Caco-2 (cell line): Measurements from ENCODE around the gene PRPSAP2. TPM values are rescaled to one million over a fixed set of nuclear protein-coding genes. Genes with fewer than 3 reads are reported as not detected.

ENCODE experiments used
- BruUV-seq: library from RNA; stranded (reverse); fragments of 400-500 nt; replicated peaks from 2 replicates; lab custom pipeline; 2021; lab: Mats Ljungman, UMichigan
- CTCF ChIA-PET: fragments of 300-600 bp; sonication (Branson Sonifier 250); formaldehyde crosslinking; loops from one replicate; lab custom pipeline; 2022; ENCODE audit warnings: antibody characterized with exemption; lab: Charles Lee
- POLR2A ChIA-PET: fragments of 300-600 bp; sonication (Branson Sonifier 250); formaldehyde crosslinking; loops from one replicate; lab custom pipeline; 2022; ENCODE audit warnings: antibody characterized with exemption; lab: Charles Lee
- DNase-seq, 2 experiments: peaks; one replicate each; pipeline versions ENCODE4 v3.0.0 to v3.0.0-alpha.2; 2020 to 2022
- H3K27me3 ChIP-seq: replicated peaks from 2 replicates; pipeline ENCODE4 v1.6.0; 2011; ENCODE audit warnings: low read length; ENCODE audit not compliant: control insufficient read depth, insufficient read depth
- H3K36me3 ChIP-seq: 2 replicates; pipeline ENCODE4 v1.5.1; 2011; ENCODE audit warnings: low read length; ENCODE audit not compliant: control insufficient read depth, insufficient read depth
- H3K4me1 ChIP-seq: fragments of 250-450 bp; sonication (Bioruptor Pico); 2 replicates; pipeline ENCODE4 v1.5.1; 2020; ENCODE audit warnings: mild to moderate bottlenecking
- H3K4me3 ChIP-seq: 2 replicates; pipeline ENCODE4 v1.5.1; 2011; ENCODE audit warnings: low read depth, mild to moderate bottlenecking, control low read depth, low read length
- H3K9me3 ChIP-seq: fragments of 250-450 bp; sonication (Bioruptor Pico); 2 replicates; pipeline ENCODE4 v1.5.1; 2020; ENCODE audit warnings: mild to moderate bottlenecking, moderate library complexity
- H3K27ac Mint-ChIP-seq: one replicate; pipeline ENCODE4 v1.8.0; 2022; ENCODE audit warnings: mixed read lengths; ENCODE audit not compliant: unreplicated experiment
- H3K27me3 Mint-ChIP-seq: one replicate; pipeline ENCODE4 v1.8.0; 2022; ENCODE audit warnings: mixed read lengths; ENCODE audit not compliant: insufficient read depth, unreplicated experiment
- H3K36me3 Mint-ChIP-seq: one replicate; pipeline ENCODE4 v1.8.0; 2022; ENCODE audit warnings: mild to moderate bottlenecking, mixed read lengths; ENCODE audit not compliant: insufficient read depth, unreplicated experiment
- H3K4me1 Mint-ChIP-seq: one replicate; pipeline ENCODE4 v1.8.0; 2022; ENCODE audit warnings: low read depth, mixed read lengths; ENCODE audit not compliant: unreplicated experiment
- H3K4me3 Mint-ChIP-seq: one replicate; pipeline ENCODE4 v1.8.0; 2022; ENCODE audit warnings: mild to moderate bottlenecking, moderate library complexity, mixed read lengths; ENCODE audit not compliant: unreplicated experiment
- H3K9me3 Mint-ChIP-seq: one replicate; pipeline ENCODE4 v1.8.0; 2022; ENCODE audit warnings: mixed read lengths; ENCODE audit not compliant: unreplicated experiment
- intact Hi-C: fragments of 100-400 bp; cut with micrococcal nuclease; formaldehyde crosslinking; loops from one replicate; pipeline ENCODE4 v1.10.0; 2022; ENCODE audit not compliant: unreplicated experiment
- total RNA-seq: library from RNA; stranded (reverse); gene quantifications from 2 replicates; pipeline ENCODE4 v1.2.3, GENCODE V29; 2022
- TF ChIP-seq, protein P1 (sequence below), 2 experiments: fragments of 200-600 bp in 1 of 2; IDR thresholded peaks; 1 replicate in 1 of 2; 2 replicates in 1 of 2; pipeline versions ENCODE4 v1.5.1 to v1.8.0; 2011 to 2022; ENCODE audit warnings: antibody characterized with exemption in 1 of 2, control low read depth in 1 of 2, inconsistent platforms in 1 of 2, low read depth in 1 of 2, low read length in 1 of 2, mild to moderate bottlenecking in 1 of 2, moderate library complexity in 1 of 2; ENCODE audit not compliant: insufficient read depth in 1 of 2, severe bottlenecking in 1 of 2, unreplicated experiment in 1 of 2

The PRPSAP2 gene
- total RNA-seq, 1 experiment from 2014 or later: 49.0 TPM

DNA sequence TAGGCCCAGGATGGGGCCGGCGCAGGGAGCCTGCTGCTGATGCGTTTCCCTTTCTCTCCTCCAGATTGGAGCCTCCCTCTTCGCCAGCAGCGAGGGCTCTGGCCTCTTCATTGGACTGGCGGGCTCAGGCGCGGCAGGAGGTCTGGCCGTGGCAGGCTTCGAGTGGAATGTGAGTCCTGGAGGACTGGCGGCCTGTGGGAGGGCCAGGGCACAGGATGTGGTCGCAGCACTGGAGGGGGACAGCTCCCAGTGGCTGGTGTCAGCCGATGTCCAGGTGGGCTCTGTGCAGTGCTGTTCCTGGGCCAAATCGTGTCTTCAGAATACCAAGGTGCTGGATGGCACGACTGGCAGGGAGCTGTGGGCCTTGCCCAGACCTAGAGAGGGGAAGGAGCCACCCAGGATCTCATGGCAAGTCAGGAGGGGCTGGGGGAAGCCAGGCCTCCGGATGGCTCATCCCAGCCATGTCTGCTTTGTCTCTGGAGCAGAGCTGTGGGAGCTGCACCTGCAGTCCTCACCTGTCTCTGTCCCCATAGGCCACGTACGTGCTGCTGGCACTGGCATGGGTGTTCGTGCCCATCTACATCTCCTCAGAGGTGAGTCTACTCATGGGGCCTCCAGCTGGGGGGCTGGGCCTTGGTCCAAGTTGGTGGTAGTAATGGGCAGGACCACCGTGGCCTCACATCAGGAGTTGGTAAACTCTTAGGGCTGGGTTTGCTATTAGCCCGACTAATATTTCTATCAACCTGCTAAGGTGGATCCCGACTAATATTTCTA is 101.3 kb downstream of the PRPSAP2 start:
- TF ChIP-seq, protein P1, sequence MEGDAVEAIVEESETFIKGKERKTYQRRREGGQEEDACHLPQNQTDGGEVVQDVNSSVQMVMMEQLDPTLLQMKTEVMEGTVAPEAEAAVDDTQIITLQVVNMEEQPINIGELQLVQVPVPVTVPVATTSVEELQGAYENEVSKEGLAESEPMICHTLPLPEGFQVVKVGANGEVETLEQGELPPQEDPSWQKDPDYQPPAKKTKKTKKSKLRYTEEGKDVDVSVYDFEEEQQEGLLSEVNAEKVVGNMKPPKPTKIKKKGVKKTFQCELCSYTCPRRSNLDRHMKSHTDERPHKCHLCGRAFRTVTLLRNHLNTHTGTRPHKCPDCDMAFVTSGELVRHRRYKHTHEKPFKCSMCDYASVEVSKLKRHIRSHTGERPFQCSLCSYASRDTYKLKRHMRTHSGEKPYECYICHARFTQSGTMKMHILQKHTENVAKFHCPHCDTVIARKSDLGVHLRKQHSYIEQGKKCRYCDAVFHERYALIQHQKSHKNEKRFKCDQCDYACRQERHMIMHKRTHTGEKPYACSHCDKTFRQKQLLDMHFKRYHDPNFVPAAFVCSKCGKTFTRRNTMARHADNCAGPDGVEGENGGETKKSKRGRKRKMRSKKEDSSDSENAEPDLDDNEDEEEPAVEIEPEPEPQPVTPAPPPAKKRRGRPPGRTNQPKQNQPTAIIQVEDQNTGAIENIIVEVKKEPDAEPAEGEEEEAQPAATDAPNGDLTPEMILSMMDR (IDR thresholded peaks at IDR 0.05; ENCODE audit: insufficient read depth in 1 of 2, low read depth in 1 of 2, low read length in 1 of 2, severe bottlenecking in 1 of 2, unreplicated experiment in 1 of 2): no peak
- Mint-ChIP-seq H3K4me3 (no peak overlapping the region), H3K36me3 (no peaks in the 10 kb centered on the region), H3K9me3 (no peaks in the 10 kb centered on the region), H3K27me3 (no peaks in the 10 kb centered on the region), H3K4me1 (peaks cover 11% of the 10 kb centered on the region), H3K27ac (no peak overlapping the region)
- BruUV-seq: no TSS peak
- ChIA-PET POLR2A (no interaction called here), CTCF (no interaction called here)
- peaks cover 20% of the 10 kb centered on the region for H3K4me1 ChIP-seq
- H3K36me3 ChIP-seq: no peaks in the 10 kb centered on the region
- no peak overlapping the region for H3K4me3 ChIP-seq
- H3K9me3 ChIP-seq: no peaks in the 10 kb centered on the region
- intact Hi-C loops: no loop called here
- H3K27me3 ChIP-seq: no peaks in the 10 kb centered on the region
- no peak for DNase-seq

DNA sequence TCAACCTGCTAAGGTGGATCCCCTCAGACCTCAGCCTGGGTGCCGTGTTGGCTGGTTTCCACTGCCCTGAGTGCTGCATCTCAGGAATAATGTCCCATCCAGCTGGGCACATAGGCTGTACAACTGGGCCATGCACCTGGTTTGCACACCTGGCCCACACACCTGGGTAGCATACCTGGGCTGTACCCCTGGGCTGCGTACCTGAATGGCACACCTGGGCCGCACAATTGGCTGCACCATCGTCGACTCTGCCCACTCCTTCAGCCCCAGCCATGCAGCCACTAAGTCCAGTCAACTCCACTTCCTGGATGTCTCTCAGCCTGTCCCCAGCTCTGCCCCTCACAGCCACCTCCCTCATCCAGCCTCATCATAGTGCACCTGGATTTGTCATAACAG is 101.9 kb downstream of the PRPSAP2 start:
- intact Hi-C loops: loop anchor here (2.0 to 10.0 kb wide), 2 partner anchors 29 to 145 kb away; no protein-coding TSS in a partner anchor
- H3K27me3 Mint-ChIP-seq: no peaks in the 10 kb centered on the region
- H3K27ac Mint-ChIP-seq: no peak overlapping the region
- H3K4me3 Mint-ChIP-seq: no peak overlapping the region
- Histone ChIP-seq H3K27me3 (no peaks in the 10 kb centered on the region), H3K36me3 (no peaks in the 10 kb centered on the region), H3K9me3 (no peaks in the 10 kb centered on the region), H3K4me3 (no peak overlapping the region), H3K4me1 (peaks cover 20% of the 10 kb centered on the region)
- no TSS peak for BruUV-seq
- no peaks in the 10 kb centered on the region for H3K9me3 Mint-ChIP-seq
- H3K36me3 Mint-ChIP-seq: no peaks in the 10 kb centered on the region
- TF ChIP-seq, protein P1 (IDR thresholded peaks at IDR 0.05; ENCODE audit: insufficient read depth in 1 of 2, low read depth in 1 of 2, low read length in 1 of 2, severe bottlenecking in 1 of 2, unreplicated experiment in 1 of 2): no peak
- DNase-seq: no peak
- peaks cover 11% of the 10 kb centered on the region for H3K4me1 Mint-ChIP-seq
- ChIA-PET POLR2A (no interaction called here), CTCF (no interaction called here)

DNA sequence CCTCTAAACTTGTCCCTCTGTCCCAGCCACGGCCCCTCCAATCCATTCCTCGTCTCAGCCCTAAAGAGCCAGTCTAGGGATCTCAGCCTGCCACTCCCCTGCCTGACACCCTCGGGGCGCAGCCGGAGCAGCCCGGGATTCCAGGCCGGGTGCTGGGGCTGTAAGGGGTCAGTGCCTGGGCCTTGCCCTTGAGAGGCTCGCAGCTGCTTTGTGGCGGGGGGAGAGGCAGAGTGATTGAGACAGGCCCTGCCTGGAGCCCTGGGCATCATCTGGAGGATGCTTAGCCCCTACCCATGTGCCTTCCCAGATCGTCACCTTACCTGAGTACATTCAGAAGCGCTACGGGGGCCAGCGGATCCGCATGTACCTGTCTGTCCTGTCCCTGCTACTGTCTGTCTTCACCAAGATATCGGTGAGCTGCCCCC is 102.3 kb downstream of the PRPSAP2 start:
- peak in 1 of 2 experiments; percentile 52 for DNase-seq
- Mint-ChIP-seq H3K36me3 (no peaks in the 10 kb centered on the region), H3K9me3 (no peaks in the 10 kb centered on the region), H3K4me3 (no peak overlapping the region), H3K27me3 (no peaks in the 10 kb centered on the region), H3K27ac (no peak overlapping the region), H3K4me1 (peaks cover 11% of the 10 kb centered on the region)
- CTCF ChIA-PET: interaction anchor here (1.0 to 1.2 kb wide), 4 partner anchors 8 to 63 kb away, joined by 3 to 6 read pairs (median 6); partner anchors contain the start of gene SLC5A10
- intact Hi-C loops: loop anchor here (2.0 to 10.0 kb wide), 2 partner anchors 29 to 145 kb away; no protein-coding TSS in a partner anchor
- peaks cover 20% of the 10 kb centered on the region for H3K4me1 ChIP-seq
- no peaks in the 10 kb centered on the region for H3K9me3 ChIP-seq
- POLR2A ChIA-PET: no interaction called here
- H3K36me3 ChIP-seq: no peaks in the 10 kb centered on the region
- BruUV-seq: no TSS peak
- no peak overlapping the region for H3K4me3 ChIP-seq
- TF ChIP-seq, protein P1 (IDR thresholded peaks at IDR 0.05; ENCODE audit: insufficient read depth in 1 of 2, low read depth in 1 of 2, low read length in 1 of 2, severe bottlenecking in 1 of 2, unreplicated experiment in 1 of 2): no peak
- H3K27me3 ChIP-seq: no peaks in the 10 kb centered on the region
